IMR-90 (cell line): ENCODE results near the gene TRAF3IP1. TPM values are rescaled to one million over a fixed set of nuclear protein-coding genes. Genes with fewer than 3 reads are reported as not detected.

ENCODE experiments used
- ATAC-seq: fragments of 200-7000 bp; cut with Tn5 transposase; 2 replicates; pipeline ENCODE4 v1.9.1; 2020; ENCODE audit warnings: low read depth, mild to moderate bottlenecking, moderate library complexity
- BruUV-seq: library from RNA; stranded (reverse); fragments of 400-500 nt; replicated peaks from 2 replicates; lab custom pipeline; 2021; lab: Mats Ljungman, UMichigan
- CTCF ChIA-PET: fragments of 300-600 bp; formaldehyde crosslinking; extraction: SDS; loops from one replicate; lab custom pipeline; 2021; ENCODE audit warnings: antibody characterized with exemption; lab: Yijun Ruan, JAX
- POLR2A ChIA-PET: fragments of 300-600 bp; sonication (Branson Sonifier 250); formaldehyde crosslinking; loops from one replicate; lab custom pipeline; 2022; ENCODE audit warnings: antibody characterized with exemption; ENCODE audit not compliant: unreplicated experiment; lab: Charles Lee
- DNase-seq: peaks from one replicate; pipeline ENCODE4 v3.0.0; 2013
- H2AFZ ChIP-seq: replicated peaks from 2 replicates; pipeline ENCODE3; 2013; ENCODE audit warnings: low read length, mild to moderate bottlenecking; ENCODE audit not compliant: poor library complexity
- H2AK5ac ChIP-seq: 2 replicates; pipeline ENCODE4 v1.6.1; 2013; ENCODE audit warnings: low read depth, low read length, inconsistent platforms
- H2AK9ac ChIP-seq: replicated peaks from 2 replicates; pipeline ENCODE3; 2013; ENCODE audit warnings: mild to moderate bottlenecking, low read depth, low read length, moderate library complexity; ENCODE audit not compliant: poor library complexity
- H2BK120ac ChIP-seq: 2 replicates; pipeline ENCODE4 v1.6.1; 2013; ENCODE audit warnings: low read depth, low read length, inconsistent platforms
- H2BK15ac ChIP-seq: 3 replicates; pipeline ENCODE4 v1.6.1; 2013; ENCODE audit warnings: low read depth, low read length, inconsistent platforms
- H2BK20ac ChIP-seq: 2 replicates; pipeline ENCODE4 v1.6.1; 2013; ENCODE audit warnings: low read depth, mild to moderate bottlenecking, inconsistent platforms, low read length, moderate library complexity
- H2BK5ac ChIP-seq: 2 replicates; pipeline ENCODE4 v1.6.1; 2013; ENCODE audit warnings: mild to moderate bottlenecking, low read depth, low read length, inconsistent platforms; ENCODE audit not compliant: poor library complexity, severe bottlenecking
- H3K14ac ChIP-seq: replicated peaks from 2 replicates; pipeline ENCODE4 v1.6.1; 2013; ENCODE audit warnings: low read depth, low read length, inconsistent platforms
- H3K18ac ChIP-seq: 2 replicates; pipeline ENCODE4 v1.6.1; 2013; ENCODE audit warnings: low read depth, low read length, control low read depth
- H3K23ac ChIP-seq: 2 replicates; pipeline ENCODE4 v1.6.1; 2013; ENCODE audit warnings: low read depth, low read length, inconsistent platforms
- H3K27ac ChIP-seq: 2 replicates; pipeline ENCODE4 v1.5.1; 2013; ENCODE audit warnings: mild to moderate bottlenecking, control low read depth, low read length; ENCODE audit not compliant: insufficient read depth
- H3K27me3 ChIP-seq: 2 replicates; pipeline ENCODE4 v1.6.1; 2013; ENCODE audit warnings: low read length; ENCODE audit not compliant: control insufficient read depth, insufficient read depth
- H3K36me3 ChIP-seq: 2 replicates; pipeline ENCODE4 v1.6.1; 2013; ENCODE audit warnings: low read length, mixed read lengths; ENCODE audit not compliant: control insufficient read depth, insufficient read depth
- H3K4ac ChIP-seq: 2 replicates; pipeline ENCODE4 v1.6.1; 2013; ENCODE audit warnings: low read depth, low read length, inconsistent platforms
- H3K4me1 ChIP-seq: 2 replicates; pipeline ENCODE4 v1.6.1; 2013; ENCODE audit warnings: low read length, mixed read lengths; ENCODE audit not compliant: control insufficient read depth, insufficient read depth
- H3K4me2 ChIP-seq: 2 replicates; pipeline ENCODE4 v1.6.1; 2013; ENCODE audit warnings: low read depth, mild to moderate bottlenecking, control low read depth, low read length, moderate library complexity
- H3K4me3 ChIP-seq: 2 replicates; pipeline ENCODE4 v1.5.1; 2013; ENCODE audit warnings: low read depth, mild to moderate bottlenecking, control low read depth, low read length, moderate library complexity; ENCODE audit not compliant: insufficient read depth
- H3K56ac ChIP-seq: 2 replicates; pipeline ENCODE4 v1.6.1; 2013; ENCODE audit warnings: low read length, inconsistent platforms; ENCODE audit not compliant: insufficient read depth; ENCODE audit errors: extremely low read depth
- H3K79me1 ChIP-seq, 2 experiments: 2 replicates each; pipeline ENCODE4 v1.6.1; 2013; ENCODE audit warnings: low read length in 2 of 2, inconsistent platforms in 1 of 2, low read depth in 1 of 2
- H3K9ac ChIP-seq: 2 replicates; pipeline ENCODE4 v1.6.1; 2013; ENCODE audit warnings: low read depth, low read length, control low read depth
- H3K9me1 ChIP-seq: 2 replicates; pipeline ENCODE4 v1.6.1; 2013; ENCODE audit warnings: low read length, inconsistent platforms; ENCODE audit not compliant: insufficient read depth
- H3K9me3 ChIP-seq: 2 replicates; pipeline ENCODE4 v1.6.1; 2013; ENCODE audit warnings: low read length; ENCODE audit not compliant: control insufficient read depth, insufficient read depth
- H4K20me1 ChIP-seq: 2 replicates; pipeline ENCODE4 v1.6.1; 2013; ENCODE audit warnings: low read length, inconsistent platforms; ENCODE audit not compliant: insufficient read depth
- H4K5ac ChIP-seq: 2 replicates; pipeline ENCODE4 v1.6.1; 2013; ENCODE audit warnings: mild to moderate bottlenecking, low read depth, low read length, control low read depth
- H4K8ac ChIP-seq, 2 experiments: 2 replicates each; pipeline ENCODE4 v1.6.1; 2013; ENCODE audit warnings: low read depth in 2 of 2, low read length in 2 of 2, control low read depth in 1 of 2, inconsistent platforms in 1 of 2
- H4K91ac ChIP-seq: 2 replicates; pipeline ENCODE4 v1.6.1; 2013; ENCODE audit warnings: low read depth, low read length, inconsistent platforms; ENCODE audit not compliant: insufficient read depth
- NFE2L2 ChIP-seq: fragments of 150-350 bp; IDR thresholded peaks from 2 replicates; pipeline ENCODE4 v1.6.1; 2016; ENCODE audit warnings: low read depth, mild to moderate bottlenecking, low read length
- WGBS, 2 experiments: methylation state at CpG; one replicate each; pipeline versions ENCODE4 v1.1.5 to v1.1.7; 2013; ENCODE audit warnings: missing lambda C conversion rate in 2 of 2; ENCODE audit not compliant: insufficient read length in 1 of 2; ENCODE audit errors: extremely low coverage in 2 of 2; 5-methylcytosine and 5-hydroxymethylcytosine counted together
- dilution Hi-C: fragments of 300-500 bp; cut with HindIII; formaldehyde crosslinking; loops from one replicate; pipeline ENCODE4 v1.14.3; 2018; ENCODE audit warnings: low sequenced_read_pairs; ENCODE audit not compliant: unreplicated experiment
- in situ Hi-C: fragments of 300-500 bp; cut with MboI; formaldehyde crosslinking; loops from 3 replicates; pipeline ENCODE4 v1.14.3; 2019; ENCODE audit warnings: low sequenced_read_pairs, inconsistent platforms, mixed read lengths
- intact Hi-C: fragments of 100-400 bp; cut with micrococcal nuclease; formaldehyde crosslinking; loops from 2 replicates; pipeline ENCODE4 v1.10.0; 2022
- polyA plus RNA-seq, 3 experiments: library from polyadenylated mRNA; depleted of rRNA; stranded (reverse); fragments of >200 nt; gene quantifications; 2 replicates each; pipeline ENCODE4 v1.2.3, GENCODE V29; 2012; ENCODE audit warnings: low replicate concordance in 1 of 3
- total RNA-seq: library from RNA; depleted of rRNA; stranded (reverse); fragments of >200 nt; gene quantifications from 2 replicates; pipeline ENCODE4 v1.2.3, GENCODE V29; 2012

The TRAF3IP1 gene
- total and polyA plus RNA-seq, 2 of the 4 experiments (the other 2 are of a cell fraction), result 5.9 to 8.3 TPM

DNA sequence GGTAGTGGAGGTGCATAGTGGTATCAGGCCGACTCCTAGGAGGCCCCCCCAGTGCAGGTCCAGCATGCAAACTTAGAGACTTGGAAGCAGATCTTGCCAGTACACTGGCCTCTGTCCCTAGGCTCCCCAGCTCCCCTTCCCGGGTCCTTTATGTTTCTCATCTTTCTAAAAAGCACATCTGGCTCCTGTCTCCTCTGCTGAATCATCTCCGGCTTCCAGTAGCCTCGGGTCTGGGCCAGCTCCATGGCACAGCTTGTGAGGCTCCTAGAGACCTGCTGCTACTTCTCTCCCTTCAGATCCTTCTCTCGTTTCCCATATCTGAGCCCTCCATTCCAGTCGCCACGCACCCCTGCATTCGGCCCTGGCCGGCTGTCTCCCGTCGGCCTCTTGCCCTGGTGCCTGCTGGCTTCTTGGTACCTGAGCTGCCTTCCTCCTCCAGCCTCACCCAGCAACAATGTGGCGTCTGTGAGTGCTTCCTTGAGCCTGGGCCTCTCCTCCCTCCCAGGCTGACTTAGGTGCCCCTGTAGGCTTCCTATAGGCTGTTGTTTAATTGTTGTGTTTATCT, 6.6 kb downstream of the TRAF3IP1 start:
- Histone ChIP-seq H2AK5ac (no peak overlapping the region), H2BK5ac (no peak overlapping the region), H3K4me2 (no peak overlapping the region), H3K27me3 (no peaks in the 10 kb centered on the region), H2BK15ac (no peak overlapping the region), H3K18ac (no peak overlapping the region), H3K9ac (no peak overlapping the region), H3K4me3 (no peak overlapping the region), H4K20me1 (no peaks in the 10 kb centered on the region; the same call in none of the 2 replicates), H4K5ac (no peak overlapping the region), H3K4me1 (no peaks in the 10 kb centered on the region; the same call in 1 of the 2 replicates), H3K9me3 (no peaks in the 10 kb centered on the region), H2BK120ac (no peak overlapping the region), H3K56ac (no peak overlapping the region), H3K27ac (no peak overlapping the region), H2AFZ (no peak overlapping the region), H4K8ac (no peak overlapping the region), H3K36me3 (peaks cover 26% of the 10 kb centered on the region), H4K91ac (no peak overlapping the region), H3K4ac (no peak overlapping the region), H3K14ac (no peak overlapping the region), H2BK20ac (no peak overlapping the region), H3K9me1 (peaks cover 15% of the 10 kb centered on the region), H2AK9ac (no peak overlapping the region), H3K79me1 (peaks cover 21 to 52% of the 10 kb centered on the region in 2 experiments), H3K23ac (no peak overlapping the region)
- intact Hi-C loops, result no loop called here
- ATAC-seq, result no peak
- in situ Hi-C loops, result no loop called here
- ChIA-PET POLR2A (no interaction called here), CTCF (no interaction called here)
- TF ChIP-seq NFE2L2, result no peak
- BruUV-seq, result no TSS peak
- DNase-seq, result no peak
- WGBS, 2 experiments, result 94% methylated on average over 4 of the region's 12 CpGs; no CpG with 5 or more reads in 1 of the 2 experiments
- dilution Hi-C loops, result no loop called here
